ENCODE data around the gene CEP295NL. TPM values are rescaled to one million over a fixed set of nuclear protein-coding genes. Genes with fewer than 3 reads are reported as not detected.
"Not testable (repeated sequence)": the region's sequence is repeated elsewhere in the genome, so short reads cannot be mapped to it uniquely, and the experiment has no call there.

Gene CEP295NL
- total RNA-seq, 1 donor from 2014 or later, result 1.6 TPM

GRCh38 chr17:78910497-78911284 is 7.7 kb upstream of the CEP295NL start:
- peaks cover 12 to 18% (median 16%) of the 10 kb centered on the region in 3 donors for H3K4me1 ChIP-seq (ENCODE audit: control insufficient read depth in 3 of 3, insufficient read depth in 3 of 3, low read length in 3 of 3)
- H3K9ac ChIP-seq (ENCODE audit: low read depth in 1 of 3, low read length in 3 of 3), result no peak overlapping the region
- peaks cover 0 to 2% (median 0%) of the 10 kb centered on the region in 3 donors for H3K36me3 ChIP-seq (ENCODE audit: control insufficient read depth in 3 of 3, insufficient read depth in 3 of 3, low read length in 3 of 3)
- no peak overlapping the region for H3K27ac ChIP-seq (ENCODE audit: low read depth, low read length)
- no peaks in the 10 kb centered on the region for H3K27me3 ChIP-seq (ENCODE audit: control insufficient read depth in 3 of 3, insufficient read depth in 3 of 3, low read length in 3 of 3)
- no peak overlapping the region for H3K4me3 ChIP-seq (ENCODE audit: low read length in 3 of 3)
- no peaks in the 10 kb centered on the region for H3K9me3 ChIP-seq (ENCODE audit: control insufficient read depth in 3 of 3, low read length in 3 of 3)

GRCh38 chr17:78908426-78908825 is 5.4 kb upstream of the CEP295NL start:
- no peak overlapping the region for H3K4me3 ChIP-seq (ENCODE audit: low read length in 3 of 3)
- peaks cover 11 to 17% (median 17%) of the 10 kb centered on the region in 3 donors for H3K4me1 ChIP-seq (ENCODE audit: control insufficient read depth in 3 of 3, insufficient read depth in 3 of 3, low read length in 3 of 3)
- no peaks in the 10 kb centered on the region for H3K27me3 ChIP-seq (ENCODE audit: control insufficient read depth in 3 of 3, insufficient read depth in 3 of 3, low read length in 3 of 3)
- H3K9ac ChIP-seq (ENCODE audit: low read depth in 1 of 3, low read length in 3 of 3), result no peak overlapping the region
- no peak overlapping the region for H3K27ac ChIP-seq (ENCODE audit: low read depth, low read length)
- no peaks in the 10 kb centered on the region for H3K9me3 ChIP-seq (ENCODE audit: control insufficient read depth in 3 of 3, low read length in 3 of 3)
- peaks cover 0 to 3% (median 0%) of the 10 kb centered on the region in 3 donors for H3K36me3 ChIP-seq (ENCODE audit: control insufficient read depth in 3 of 3, insufficient read depth in 3 of 3, low read length in 3 of 3)

GRCh38 chr17:78905541-78905940 is 2.5 kb upstream of the CEP295NL start:
- no peaks in the 10 kb centered on the region for H3K9me3 ChIP-seq (ENCODE audit: control insufficient read depth in 3 of 3, low read length in 3 of 3)
- H3K27ac ChIP-seq (ENCODE audit: low read depth, low read length), result no peak overlapping the region
- peaks cover 5 to 15% (median 11%) of the 10 kb centered on the region in 3 donors for H3K4me1 ChIP-seq (ENCODE audit: control insufficient read depth in 3 of 3, insufficient read depth in 3 of 3, low read length in 3 of 3)
- no peak overlapping the region for H3K9ac ChIP-seq (ENCODE audit: low read depth in 1 of 3, low read length in 3 of 3)
- H3K4me3 ChIP-seq (ENCODE audit: low read length in 3 of 3), result no peak overlapping the region
- no peaks in the 10 kb centered on the region for H3K27me3 ChIP-seq (ENCODE audit: control insufficient read depth in 3 of 3, insufficient read depth in 3 of 3, low read length in 3 of 3)
- H3K36me3 ChIP-seq (ENCODE audit: control insufficient read depth in 3 of 3, insufficient read depth in 3 of 3, low read length in 3 of 3), result peaks cover 0 to 7% (median 0%) of the 10 kb centered on the region in 3 donors

GRCh38 chr17:78905116-78905515 is 2.1 kb upstream of the CEP295NL start:
- Histone ChIP-seq H3K4me3 (ENCODE audit: low read length in 3 of 3) (no peak overlapping the region), H3K4me1 (ENCODE audit: control insufficient read depth in 3 of 3, insufficient read depth in 3 of 3, low read length in 3 of 3) (peaks cover 5 to 15% (median 11%) of the 10 kb centered on the region in 3 donors), H3K27ac (ENCODE audit: low read depth, low read length) (no peak overlapping the region), H3K9ac (ENCODE audit: low read depth in 1 of 3, low read length in 3 of 3) (no peak overlapping the region), H3K27me3 (ENCODE audit: control insufficient read depth in 3 of 3, insufficient read depth in 3 of 3, low read length in 3 of 3) (no peaks in the 10 kb centered on the region), H3K36me3 (ENCODE audit: control insufficient read depth in 3 of 3, insufficient read depth in 3 of 3, low read length in 3 of 3) (peaks cover 0 to 7% (median 0%) of the 10 kb centered on the region in 3 donors), H3K9me3 (ENCODE audit: control insufficient read depth in 3 of 3, low read length in 3 of 3) (no peaks in the 10 kb centered on the region)

GRCh38 chr17:78904371-78904770 is 1.4 kb upstream of the CEP295NL start:
- H3K27me3 ChIP-seq (ENCODE audit: control insufficient read depth in 3 of 3, insufficient read depth in 3 of 3, low read length in 3 of 3), result no peaks in the 10 kb centered on the region
- H3K9me3 ChIP-seq (ENCODE audit: control insufficient read depth in 3 of 3, low read length in 3 of 3), result no peaks in the 10 kb centered on the region
- no peak overlapping the region for H3K4me3 ChIP-seq (ENCODE audit: low read length in 3 of 3)
- H3K9ac ChIP-seq (ENCODE audit: low read depth in 1 of 3, low read length in 3 of 3), result no peak overlapping the region
- peaks cover 8 to 16% (median 14%) of the 10 kb centered on the region in 3 donors for H3K4me1 ChIP-seq (ENCODE audit: control insufficient read depth in 3 of 3, insufficient read depth in 3 of 3, low read length in 3 of 3)
- H3K36me3 ChIP-seq (ENCODE audit: control insufficient read depth in 3 of 3, insufficient read depth in 3 of 3, low read length in 3 of 3), result peaks cover 0 to 7% (median 0%) of the 10 kb centered on the region in 3 donors
- no peak overlapping the region for H3K27ac ChIP-seq (ENCODE audit: low read depth, low read length)

GRCh38 chr17:78902231-78902630 is 770 bp downstream of the CEP295NL start:
- H3K4me1 ChIP-seq (ENCODE audit: control insufficient read depth in 3 of 3, insufficient read depth in 3 of 3, low read length in 3 of 3), result peaks cover 21 to 26% (median 23%) of the 10 kb centered on the region in 3 donors
- H3K27me3 ChIP-seq (ENCODE audit: control insufficient read depth in 3 of 3, insufficient read depth in 3 of 3, low read length in 3 of 3); H3K9ac ChIP-seq (ENCODE audit: low read depth in 1 of 3, low read length in 3 of 3); H3K27ac ChIP-seq (ENCODE audit: low read depth, low read length); H3K4me3 ChIP-seq (ENCODE audit: low read length in 3 of 3); H3K36me3 ChIP-seq (ENCODE audit: control insufficient read depth in 3 of 3, insufficient read depth in 3 of 3, low read length in 3 of 3); H3K9me3 ChIP-seq (ENCODE audit: control insufficient read depth in 3 of 3, low read length in 3 of 3): not testable (repeated sequence)

GRCh38 chr17:78901806-78902205 is 1.2 kb downstream of the CEP295NL start:
- no peak overlapping the region for H3K9ac ChIP-seq (ENCODE audit: low read depth in 1 of 3, low read length in 3 of 3)
- no peak overlapping the region for H3K27ac ChIP-seq (ENCODE audit: low read depth, low read length)
- no peaks in the 10 kb centered on the region for H3K27me3 ChIP-seq (ENCODE audit: control insufficient read depth in 3 of 3, insufficient read depth in 3 of 3, low read length in 3 of 3)
- H3K4me1 ChIP-seq (ENCODE audit: control insufficient read depth in 3 of 3, insufficient read depth in 3 of 3, low read length in 3 of 3), result peaks cover 25 to 28% (median 27%) of the 10 kb centered on the region in 3 donors
- no peak overlapping the region for H3K4me3 ChIP-seq (ENCODE audit: low read length in 3 of 3)
- H3K36me3 ChIP-seq (ENCODE audit: control insufficient read depth in 3 of 3, insufficient read depth in 3 of 3, low read length in 3 of 3), result peaks cover 0 to 7% (median 0%) of the 10 kb centered on the region in 3 donors
- no peaks in the 10 kb centered on the region for H3K9me3 ChIP-seq (ENCODE audit: control insufficient read depth in 3 of 3, low read length in 3 of 3)

- Histone ChIP-seq H3K4me3 (ENCODE audit: low read length in 3 of 3) (no peak overlapping the region), H3K9me3 (ENCODE audit: control insufficient read depth in 3 of 3, low read length in 3 of 3) (no peaks in the 10 kb centered on the region), H3K4me1 (ENCODE audit: control insufficient read depth in 3 of 3, insufficient read depth in 3 of 3, low read length in 3 of 3) (peaks cover 35 to 38% (median 37%) of the 10 kb centered on the region in 3 donors), H3K27ac (ENCODE audit: low read depth, low read length) (no peak overlapping the region), H3K36me3 (ENCODE audit: control insufficient read depth in 3 of 3, insufficient read depth in 3 of 3, low read length in 3 of 3) (peaks cover 0 to 7% (median 0%) of the 10 kb centered on the region in 3 donors), H3K9ac (ENCODE audit: low read depth in 1 of 3, low read length in 3 of 3) (no peak overlapping the region), H3K27me3 (ENCODE audit: control insufficient read depth in 3 of 3, insufficient read depth in 3 of 3, low read length in 3 of 3) (no peaks in the 10 kb centered on the region)
Measured at GRCh38 chr17:78900816-78901215, 2.2 kb downstream of the CEP295NL start.

GRCh38 chr17:78899361-78900260 is 3.4 kb downstream of the CEP295NL start:
- peaks cover 0 to 7% (median 0%) of the 10 kb centered on the region in 3 donors for H3K36me3 ChIP-seq (ENCODE audit: control insufficient read depth in 3 of 3, insufficient read depth in 3 of 3, low read length in 3 of 3)
- no peaks in the 10 kb centered on the region for H3K9me3 ChIP-seq (ENCODE audit: control insufficient read depth in 3 of 3, low read length in 3 of 3)
- H3K27me3 ChIP-seq (ENCODE audit: control insufficient read depth in 3 of 3, insufficient read depth in 3 of 3, low read length in 3 of 3), result no peaks in the 10 kb centered on the region
- H3K4me1 ChIP-seq (ENCODE audit: control insufficient read depth in 3 of 3, insufficient read depth in 3 of 3, low read length in 3 of 3), result peaks cover 43 to 45% (median 45%) of the 10 kb centered on the region in 3 donors
- no peak overlapping the region for H3K9ac ChIP-seq (ENCODE audit: low read depth in 1 of 3, low read length in 3 of 3)
- peak overlapping the region; percentile 30 for H3K27ac ChIP-seq (ENCODE audit: low read depth, low read length)
- no peak overlapping the region for H3K4me3 ChIP-seq (ENCODE audit: low read length in 3 of 3)
